ENCODE results near the gene GAS2. TPM values are rescaled to one million over a fixed set of nuclear protein-coding genes. Genes with fewer than 3 reads are reported as not detected.

The GAS2 gene
- total and polyA plus RNA-seq, 2 donors from 2014 or later = 4.5 to 6.8 TPM

DNA sequence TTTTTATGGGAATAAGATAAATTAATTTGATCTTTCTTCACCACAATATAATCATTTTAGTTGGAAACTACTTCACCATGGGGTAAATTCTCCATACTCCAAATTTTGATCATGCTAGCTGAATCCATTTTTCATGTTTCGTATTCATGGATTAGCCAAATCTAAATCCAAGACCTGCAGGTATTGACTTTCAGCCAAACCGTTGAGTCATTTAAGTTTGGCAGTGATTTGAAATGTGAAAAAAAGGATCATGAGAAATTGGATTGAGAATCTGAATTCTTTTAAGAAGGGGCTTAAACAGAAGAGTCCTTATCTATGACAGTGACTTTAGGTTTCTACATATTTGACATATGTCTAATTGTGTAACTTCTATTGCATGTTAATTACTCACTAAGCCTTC lies 5.3 kb downstream of the GAS2 start:
- no peak overlapping the region for H3K27ac ChIP-seq (ENCODE audit: low read depth in 2 of 2, low read length in 2 of 2)
- intact Hi-C loops (cut with DNase I) = no loop called here
- TF ChIP-seq, protein P1, sequence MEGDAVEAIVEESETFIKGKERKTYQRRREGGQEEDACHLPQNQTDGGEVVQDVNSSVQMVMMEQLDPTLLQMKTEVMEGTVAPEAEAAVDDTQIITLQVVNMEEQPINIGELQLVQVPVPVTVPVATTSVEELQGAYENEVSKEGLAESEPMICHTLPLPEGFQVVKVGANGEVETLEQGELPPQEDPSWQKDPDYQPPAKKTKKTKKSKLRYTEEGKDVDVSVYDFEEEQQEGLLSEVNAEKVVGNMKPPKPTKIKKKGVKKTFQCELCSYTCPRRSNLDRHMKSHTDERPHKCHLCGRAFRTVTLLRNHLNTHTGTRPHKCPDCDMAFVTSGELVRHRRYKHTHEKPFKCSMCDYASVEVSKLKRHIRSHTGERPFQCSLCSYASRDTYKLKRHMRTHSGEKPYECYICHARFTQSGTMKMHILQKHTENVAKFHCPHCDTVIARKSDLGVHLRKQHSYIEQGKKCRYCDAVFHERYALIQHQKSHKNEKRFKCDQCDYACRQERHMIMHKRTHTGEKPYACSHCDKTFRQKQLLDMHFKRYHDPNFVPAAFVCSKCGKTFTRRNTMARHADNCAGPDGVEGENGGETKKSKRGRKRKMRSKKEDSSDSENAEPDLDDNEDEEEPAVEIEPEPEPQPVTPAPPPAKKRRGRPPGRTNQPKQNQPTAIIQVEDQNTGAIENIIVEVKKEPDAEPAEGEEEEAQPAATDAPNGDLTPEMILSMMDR (IDR thresholded peaks at IDR 0.05; ENCODE audit: borderline replicate concordance, extremely low read depth, insufficient read depth) = no peak
- no peaks in the 10 kb centered on the region for H3K27me3 ChIP-seq (ENCODE audit: control insufficient read depth, insufficient read depth, low read length)
- DNase-seq = no peak
- H3K36me3 ChIP-seq (ENCODE audit: control insufficient read depth in 2 of 3, insufficient read depth in 3 of 3, low read length in 3 of 3) = no peaks in the 10 kb centered on the region
- no peak for FAIRE-seq
- H3K9ac ChIP-seq (ENCODE audit: low read length in 3 of 3) = no peak overlapping the region
- peaks cover 0 to 4% (median 2%) of the 10 kb centered on the region in 3 donors for H3K4me1 ChIP-seq (ENCODE audit: control insufficient read depth in 2 of 3, insufficient read depth in 2 of 3, low read depth in 1 of 3, low read length in 3 of 3)
- no peak overlapping the region for H3K4me3 ChIP-seq (ENCODE audit: low read length in 3 of 3)
- H3K9me3 ChIP-seq (ENCODE audit: control insufficient read depth in 2 of 3, insufficient read depth in 1 of 3, low read length in 3 of 3) = no peaks in the 10 kb centered on the region

DNA sequence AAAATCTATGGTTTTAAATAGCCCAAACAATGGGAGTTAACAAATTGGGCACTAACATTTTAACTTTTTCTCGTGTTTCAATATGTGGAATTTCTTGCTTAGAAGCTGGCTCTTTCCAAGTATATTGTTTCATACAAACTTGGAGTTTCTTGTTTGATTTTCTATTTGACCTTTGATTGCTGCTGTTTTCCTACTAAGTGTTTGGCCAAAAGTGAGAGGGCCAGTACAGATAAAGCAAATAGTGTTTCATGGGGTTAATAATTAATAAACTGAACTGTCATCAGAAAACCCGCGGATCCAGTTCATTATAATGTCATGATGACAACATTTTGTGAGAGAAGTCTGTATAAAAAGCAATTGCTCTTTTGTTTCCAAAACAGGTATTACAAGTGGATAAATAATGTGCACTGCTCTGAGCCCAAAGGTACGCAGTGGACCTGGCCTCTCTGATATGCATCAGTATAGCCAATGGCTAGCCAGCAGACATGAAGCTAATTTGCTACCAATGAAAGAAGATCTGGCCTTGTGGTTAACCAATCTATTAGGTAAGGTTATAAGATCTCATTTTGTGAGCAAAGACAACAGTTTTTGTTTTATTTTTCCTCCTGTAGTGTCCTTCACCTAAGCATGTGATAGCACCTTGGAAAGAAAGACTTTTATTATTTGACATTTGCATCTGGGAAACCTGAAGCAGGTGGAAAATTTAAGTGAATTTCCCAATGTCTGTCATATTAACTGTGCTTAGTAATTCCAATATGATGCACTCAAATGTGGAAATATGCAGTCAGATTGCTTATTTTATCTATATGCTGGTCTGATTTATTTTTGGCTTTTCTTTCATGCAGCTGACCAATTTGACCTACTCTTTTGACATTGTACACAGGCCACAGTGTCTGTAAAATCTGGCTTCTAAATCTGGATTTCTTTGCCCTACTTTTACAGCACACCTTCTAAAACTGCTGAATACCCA lies 8.3 kb downstream of the GAS2 start:
- intact Hi-C loops (cut with DNase I) = no loop called here
- TF ChIP-seq, protein P1 (IDR thresholded peaks at IDR 0.05; ENCODE audit: borderline replicate concordance, extremely low read depth, insufficient read depth) = no peak
- Histone ChIP-seq H3K4me3 (ENCODE audit: low read length in 3 of 3) (no peak overlapping the region), H3K9me3 (ENCODE audit: control insufficient read depth in 2 of 3, insufficient read depth in 1 of 3, low read length in 3 of 3) (no peaks in the 10 kb centered on the region), H3K27me3 (ENCODE audit: control insufficient read depth, insufficient read depth, low read length) (no peaks in the 10 kb centered on the region), H3K9ac (ENCODE audit: low read length in 3 of 3) (no peak overlapping the region), H3K27ac (ENCODE audit: low read depth in 2 of 2, low read length in 2 of 2) (no peak overlapping the region), H3K36me3 (ENCODE audit: control insufficient read depth in 2 of 3, insufficient read depth in 3 of 3, low read length in 3 of 3) (no peaks in the 10 kb centered on the region), H3K4me1 (ENCODE audit: control insufficient read depth in 2 of 3, insufficient read depth in 2 of 3, low read depth in 1 of 3, low read length in 3 of 3) (no peaks in the 10 kb centered on the region)
- DNase-seq = no peak
- no peak for FAIRE-seq

DNA sequence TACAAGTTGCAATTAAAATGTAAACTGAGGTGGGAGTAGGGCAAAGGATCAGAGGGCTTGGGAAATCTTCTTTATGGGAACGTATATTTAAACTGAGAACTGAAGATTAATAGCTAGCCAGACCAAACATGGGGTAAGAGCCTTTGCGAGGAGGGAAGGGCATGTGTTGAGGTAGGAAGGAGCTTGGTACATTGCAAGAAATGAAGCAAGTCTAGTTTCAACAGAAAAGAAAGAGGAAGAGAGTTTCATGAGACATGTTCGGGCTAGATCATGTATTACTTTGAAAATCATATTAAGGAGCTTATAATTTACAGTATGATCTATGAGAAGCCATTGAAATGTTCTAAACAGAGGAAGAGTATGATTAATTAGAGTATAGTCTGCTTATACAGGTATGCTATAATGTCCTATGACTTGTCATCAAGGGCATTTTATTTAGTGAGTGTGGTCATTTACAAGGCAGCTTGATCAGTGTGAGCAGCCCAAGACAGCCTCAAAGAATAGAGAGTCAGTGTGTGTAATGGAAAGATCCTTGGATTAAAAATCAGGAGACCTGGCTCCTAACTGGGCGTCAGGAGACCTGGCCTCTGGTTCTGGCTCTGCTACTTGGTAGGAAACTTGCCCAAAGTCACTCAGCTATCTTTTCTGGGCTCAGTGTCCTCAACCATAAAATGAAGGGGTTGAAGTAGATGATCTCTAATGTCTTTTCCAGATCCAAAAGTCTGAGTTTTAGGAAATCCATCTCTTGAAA lies 10.9 kb downstream of the GAS2 start:
- Histone ChIP-seq H3K4me1 (ENCODE audit: control insufficient read depth in 2 of 3, insufficient read depth in 2 of 3, low read depth in 1 of 3, low read length in 3 of 3) (no peaks in the 10 kb centered on the region), H3K27ac (ENCODE audit: low read depth in 2 of 2, low read length in 2 of 2) (no peak overlapping the region), H3K27me3 (ENCODE audit: control insufficient read depth, insufficient read depth, low read length) (no peaks in the 10 kb centered on the region), H3K9ac (ENCODE audit: low read length in 3 of 3) (no peak overlapping the region), H3K4me3 (ENCODE audit: low read length in 3 of 3) (no peak overlapping the region), H3K36me3 (ENCODE audit: control insufficient read depth in 2 of 3, insufficient read depth in 3 of 3, low read length in 3 of 3) (no peaks in the 10 kb centered on the region), H3K9me3 (ENCODE audit: control insufficient read depth in 2 of 3, insufficient read depth in 1 of 3, low read length in 3 of 3) (no peaks in the 10 kb centered on the region)
- TF ChIP-seq, protein P1 (IDR thresholded peaks at IDR 0.05; ENCODE audit: borderline replicate concordance, extremely low read depth, insufficient read depth) = no peak
- DNase-seq (no peak), FAIRE-seq (no peak)
- intact Hi-C loops (cut with DNase I) = no loop called here
